Hematopoietic multipotent progenitor cell treated with erythropoietin and hydrocortisone succinate and interleukin-3 and kit ligand, for 4 days (in vitro differentiated cells): ENCODE data around the gene ZP4.
"Not testable (repeated sequence)": the region's sequence is repeated elsewhere in the genome, so short reads cannot be mapped to it uniquely, and the experiment has no call there.

Experiments used
- DNase-seq: peaks from one replicate; pipeline ENCODE4 v3.0.0-alpha.2; 2015

The ZP4 gene

GRCh38 chr1:237875291-237875690 is 15.4 kb downstream of the ZP4 start:
- DNase-seq = no peak

- no peak for DNase-seq
Measured at GRCh38 chr1:237873487-237874211, 17.1 kb downstream of the ZP4 start.

- no peak for DNase-seq
Measured at GRCh38 chr1:237868817-237869600, 21.7 kb downstream of the ZP4 start.

- DNase-seq = no peak
Measured at GRCh38 chr1:237867380-237867888, 23.3 kb downstream of the ZP4 start.

- peak; percentile 71 for DNase-seq
Measured at GRCh38 chr1:237864338-237865244, 26.1 kb downstream of the ZP4 start.

- peak; percentile 13 for DNase-seq
Measured at GRCh38 chr1:237863234-237863633, 27.5 kb downstream of the ZP4 start.

- DNase-seq = no peak
Measured at GRCh38 chr1:237861944-237862343, 28.8 kb downstream of the ZP4 start.

- DNase-seq = no peak
Measured at GRCh38 chr1:237858992-237859391, 31.7 kb downstream of the ZP4 start.

GRCh38 chr1:237857455-237857854 is 33.3 kb downstream of the ZP4 start:
- no peak for DNase-seq

GRCh38 chr1:237852342-237852741 is 38.4 kb downstream of the ZP4 start:
- no peak for DNase-seq

GRCh38 chr1:237851210-237851845 is 39.4 kb downstream of the ZP4 start:
- DNase-seq = peak; percentile 77

- DNase-seq = not testable (repeated sequence)
Measured at GRCh38 chr1:237843516-237843915, 47.2 kb downstream of the ZP4 start.

GRCh38 chr1:237841485-237841884 is 49.2 kb downstream of the ZP4 start:
- no peak for DNase-seq

- no peak for DNase-seq
Measured at GRCh38 chr1:237838904-237839534, 51.7 kb downstream of the ZP4 start.

- no peak for DNase-seq
Measured at GRCh38 chr1:237838320-237838719, 52.4 kb downstream of the ZP4 start.

- DNase-seq = no peak
Measured at GRCh38 chr1:237834461-237834860, 56.3 kb downstream of the ZP4 start.

GRCh38 chr1:237834048-237834447 is 56.7 kb downstream of the ZP4 start:
- DNase-seq = no peak

GRCh38 chr1:237832858-237833257 is 57.9 kb downstream of the ZP4 start:
- DNase-seq = no peak
